ENCODE data around the gene CCDC33.

Gene CCDC33

GRCh38 chr15:74376226-74376625, 140.1 kb downstream of the CCDC33 start:
- Histone ChIP-seq H3K4me1 (ENCODE audit: control insufficient read depth, low read length) (peaks cover 18% of the 10 kb centered on the region), H3K27ac (ENCODE audit: low read depth, low read length) (no peak overlapping the region), H3K36me3 (ENCODE audit: control insufficient read depth, low read length) (no peaks in the 10 kb centered on the region), H3K4me3 (ENCODE audit: low read length) (no peak overlapping the region), H3K4me2 (ENCODE audit: low read length) (no peak overlapping the region), H3K9me2 (replicated peaks; ENCODE audit: control insufficient read depth, low read length) (no peaks in the 10 kb centered on the region), H3F3A (ENCODE audit: control insufficient read depth, insufficient read depth) (peaks cover 6% of the 10 kb centered on the region), H3K27me3 (ENCODE audit: control insufficient read depth, low read length) (peaks cover 70% of the 10 kb centered on the region), H4K20me1 (ENCODE audit: control insufficient read depth, insufficient read depth, low read depth, low read length) (peaks cover 5% of the 10 kb centered on the region; the same call in 1 of the 2 replicates), H3K9me3 (ENCODE audit: control insufficient read depth, insufficient read depth, low read length) (no peaks in the 10 kb centered on the region), H3K79me2 (ENCODE audit: control insufficient read depth, low read length) (no peaks in the 10 kb centered on the region)
- TF ChIP-seq CTCF (IDR thresholded peaks at IDR 0.05; ENCODE audit: low read depth, low read length, poor library complexity, severe bottlenecking) = no peak
- TF ChIP-seq EZH2phosphoT487 (IDR thresholded peaks at IDR 0.05; ENCODE audit: borderline replicate concordance, low read length) = no peak

DNA sequence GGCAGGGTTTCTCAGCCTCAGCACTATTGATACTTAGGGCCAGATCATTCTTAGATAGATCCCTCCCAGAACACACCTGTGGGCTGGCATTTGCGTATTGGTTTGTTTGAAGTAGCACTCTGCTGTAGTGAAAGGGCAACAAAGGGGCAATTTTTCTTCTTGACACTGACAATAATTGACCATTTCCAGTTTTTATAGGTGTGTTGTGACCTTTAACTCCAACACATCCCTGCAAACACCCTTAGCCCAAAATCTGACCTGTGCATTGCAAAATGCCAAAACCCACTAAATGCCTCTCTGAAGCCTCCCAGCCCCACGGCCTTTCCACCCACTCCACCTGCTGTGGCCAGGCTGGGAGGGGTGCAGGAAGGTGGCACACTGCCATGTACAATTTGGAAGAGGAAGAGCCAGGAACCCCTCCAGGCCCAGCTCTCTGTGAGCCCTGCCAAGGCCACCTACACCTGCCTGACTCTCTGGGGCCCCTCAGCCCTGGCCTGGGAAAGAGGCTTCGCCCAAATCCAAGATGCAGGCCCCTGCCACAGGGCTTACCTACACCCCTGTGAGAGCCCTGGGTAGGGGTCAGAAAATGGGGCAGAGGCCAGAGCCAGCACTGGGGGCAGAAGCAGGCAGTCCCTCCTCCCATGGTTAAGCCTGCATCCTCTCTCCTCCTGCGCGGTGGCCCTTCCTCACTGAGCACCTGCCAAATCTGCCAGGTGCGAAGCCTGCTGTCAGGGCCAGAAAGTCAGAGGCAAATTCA, 140.9 kb downstream of the CCDC33 start:
- Histone ChIP-seq H3K9me2 (replicated peaks; ENCODE audit: control insufficient read depth, low read length) (no peaks in the 10 kb centered on the region), H3K4me2 (ENCODE audit: low read length) (no peak overlapping the region), H3K36me3 (ENCODE audit: control insufficient read depth, low read length) (no peaks in the 10 kb centered on the region), H3K4me3 (ENCODE audit: low read length) (no peak overlapping the region), H4K20me1 (ENCODE audit: control insufficient read depth, insufficient read depth, low read depth, low read length) (peaks cover 5% of the 10 kb centered on the region; the same call in 1 of the 2 replicates), H3K79me2 (ENCODE audit: control insufficient read depth, low read length) (no peaks in the 10 kb centered on the region), H3K27me3 (ENCODE audit: control insufficient read depth, low read length) (peaks cover 69% of the 10 kb centered on the region), H3K4me1 (ENCODE audit: control insufficient read depth, low read length) (peaks cover 18% of the 10 kb centered on the region), H3K9me3 (ENCODE audit: control insufficient read depth, insufficient read depth, low read length) (no peaks in the 10 kb centered on the region), H3F3A (ENCODE audit: control insufficient read depth, insufficient read depth) (peaks cover 6% of the 10 kb centered on the region), H3K27ac (ENCODE audit: low read depth, low read length) (no peak overlapping the region)
- no peak for TF ChIP-seq EZH2phosphoT487 (IDR thresholded peaks at IDR 0.05; ENCODE audit: borderline replicate concordance, low read length)
- no peak for TF ChIP-seq CTCF (IDR thresholded peaks at IDR 0.05; ENCODE audit: low read depth, low read length, poor library complexity, severe bottlenecking)

DNA sequence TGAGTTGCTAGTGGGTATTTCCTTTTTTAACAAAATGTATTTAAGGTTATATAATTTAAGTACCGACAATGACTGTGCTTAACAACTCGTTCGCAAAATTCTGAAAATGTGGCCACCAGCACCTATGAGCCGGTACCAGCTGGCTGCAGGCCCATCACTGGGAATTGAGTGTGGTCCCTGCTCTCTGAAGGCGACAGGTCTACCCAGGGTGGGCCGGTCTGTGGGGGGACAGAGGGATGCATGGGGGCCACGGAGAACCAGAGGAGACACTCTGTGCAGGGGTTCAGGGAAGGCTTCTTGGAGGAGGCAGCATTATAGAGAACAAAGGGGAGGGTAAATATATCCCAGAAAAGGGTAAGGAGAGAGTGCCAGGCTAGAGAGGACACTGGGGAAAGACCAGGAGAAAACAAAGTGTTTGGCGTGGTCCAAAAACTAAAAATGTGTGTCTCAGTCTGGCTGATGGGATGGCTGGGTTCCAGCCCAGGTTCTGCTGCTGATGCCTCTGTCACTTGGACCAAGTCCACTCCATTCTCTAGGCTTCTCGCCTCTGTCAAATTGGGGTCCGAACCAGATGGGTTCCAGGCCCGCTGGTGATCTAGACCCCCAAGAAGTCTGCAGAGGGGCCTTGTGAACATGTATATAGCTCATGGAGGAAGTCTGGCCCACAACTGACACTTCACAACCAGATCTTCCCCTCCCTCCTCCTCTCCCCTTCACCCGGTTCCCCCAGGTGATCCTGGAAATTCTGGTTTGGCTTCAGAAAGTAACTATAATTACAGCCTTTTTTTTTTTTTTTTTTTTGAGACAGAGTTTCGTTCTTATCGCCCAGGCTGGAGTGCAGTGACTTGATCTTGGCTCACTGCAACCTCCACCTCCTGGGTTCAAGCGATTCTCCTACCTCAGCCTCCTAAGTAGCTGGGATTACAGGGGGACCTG, 142.0 kb downstream of the CCDC33 start:
- Histone ChIP-seq H3K27ac (ENCODE audit: low read depth, low read length) (no peak overlapping the region), H3F3A (ENCODE audit: control insufficient read depth, insufficient read depth) (peaks cover 6% of the 10 kb centered on the region), H3K9me3 (ENCODE audit: control insufficient read depth, insufficient read depth, low read length) (no peaks in the 10 kb centered on the region), H3K36me3 (ENCODE audit: control insufficient read depth, low read length) (no peaks in the 10 kb centered on the region), H3K4me1 (ENCODE audit: control insufficient read depth, low read length) (peaks cover 18% of the 10 kb centered on the region), H3K9me2 (replicated peaks; ENCODE audit: control insufficient read depth, low read length) (no peaks in the 10 kb centered on the region), H3K4me3 (ENCODE audit: low read length) (no peak overlapping the region), H3K4me2 (ENCODE audit: low read length) (no peak overlapping the region), H3K27me3 (ENCODE audit: control insufficient read depth, low read length) (peaks cover 67% of the 10 kb centered on the region), H3K79me2 (ENCODE audit: control insufficient read depth, low read length) (no peaks in the 10 kb centered on the region), H4K20me1 (ENCODE audit: control insufficient read depth, insufficient read depth, low read depth, low read length) (peaks cover 5% of the 10 kb centered on the region)
- TF ChIP-seq EZH2phosphoT487 (IDR thresholded peaks at IDR 0.05; ENCODE audit: borderline replicate concordance, low read length) (no peak), CTCF (IDR thresholded peaks at IDR 0.05; ENCODE audit: low read depth, low read length, poor library complexity, severe bottlenecking) (no peak)

All from DOHH2 (cell line).